Naive thymus-derived CD4-positive, alpha-beta T cell (primary cell): ENCODE results near the gene THSD4. TPM values are rescaled to one million over a fixed set of nuclear protein-coding genes. Genes with fewer than 3 reads are reported as not detected.

ENCODE experiments used
- ATAC-seq: fragments of 150-1000 bp; cut with Tn5 transposase; 2 replicates; pipeline ENCODE4 v1.10.0; 2021; ENCODE audit warnings: mild to moderate bottlenecking, moderate library complexity
- CTCF ChIA-PET: fragments of 350-600 bp; sonication (Branson Sonifier 250); formaldehyde crosslinking; loops from one replicate; lab custom pipeline; 2021; ENCODE audit warnings: antibody characterized with exemption; lab: Charles Lee
- POLR2A ChIA-PET: fragments of 350-600 bp; sonication (Branson Sonifier 250); formaldehyde crosslinking; loops from one replicate; lab custom pipeline; 2021; ENCODE audit warnings: antibody characterized with exemption, inconsistent platforms; lab: Charles Lee
- DNase-seq, 9 donors: peaks; one replicate each; pipeline versions ENCODE4 v3.0.0 to v3.0.0-alpha.2; 2020 to 2022; ENCODE audit warnings: mixed read lengths in 1 of 9
- H3K27ac ChIP-seq: one replicate; pipeline ENCODE4 v1.7.0; 2013; ENCODE audit warnings: mild to moderate bottlenecking, low read depth, low read length, moderate library complexity
- H3K27me3 ChIP-seq, 2 donors: one replicate each; pipeline ENCODE4 v1.7.0; 2013; ENCODE audit warnings: low read length in 2 of 2, mild to moderate bottlenecking in 2 of 2, moderate library complexity in 2 of 2; ENCODE audit not compliant: control insufficient read depth in 2 of 2, insufficient read depth in 2 of 2
- H3K36me3 ChIP-seq, 3 experiments: 1 replicate in 2 of 3; 2 replicates in 1 of 3; pipeline ENCODE4 v1.7.0; 2013; ENCODE audit warnings: low read length in 3 of 3, mild to moderate bottlenecking in 3 of 3, moderate library complexity in 1 of 3; ENCODE audit not compliant: insufficient read depth in 3 of 3, control insufficient read depth in 2 of 3
- H3K4me1 ChIP-seq, 2 donors: one replicate each; pipeline ENCODE4 v1.7.0; 2013; ENCODE audit warnings: low read length in 2 of 2, mild to moderate bottlenecking in 2 of 2, moderate library complexity in 1 of 2; ENCODE audit not compliant: control insufficient read depth in 2 of 2, insufficient read depth in 2 of 2
- H3K4me3 ChIP-seq: 2 replicates; pipeline ENCODE4 v1.7.0; 2013; ENCODE audit warnings: mild to moderate bottlenecking, low read length
- H3K9me3 ChIP-seq, 3 experiments: 1 replicate in 2 of 3; 2 replicates in 1 of 3; pipeline ENCODE4 v1.7.0; 2013; ENCODE audit warnings: low read length in 3 of 3; ENCODE audit not compliant: control insufficient read depth in 2 of 3
- H3K27ac Mint-ChIP-seq, 9 donors: one replicate each; pipeline ENCODE4 v1.8.0; 2020 to 2022; ENCODE audit warnings: mixed read lengths in 9 of 9, mild to moderate bottlenecking in 8 of 9, moderate library complexity in 5 of 9, inconsistent platforms in 2 of 9
- H3K27me3 Mint-ChIP-seq, 5 donors: one replicate each; pipeline ENCODE4 v1.8.0; 2021 to 2022; ENCODE audit warnings: mixed read lengths in 5 of 5, mild to moderate bottlenecking in 1 of 5
- H3K36me3 Mint-ChIP-seq, 5 donors: one replicate each; pipeline ENCODE4 v1.8.0; 2020 to 2022; ENCODE audit warnings: mixed read lengths in 5 of 5, mild to moderate bottlenecking in 3 of 5, inconsistent platforms in 1 of 5
- H3K4me1 Mint-ChIP-seq, 7 donors: one replicate each; pipeline ENCODE4 v1.8.0; 2020 to 2022; ENCODE audit warnings: mixed read lengths in 7 of 7, mild to moderate bottlenecking in 3 of 7, inconsistent platforms in 1 of 7
- H3K4me3 Mint-ChIP-seq, 10 donors: one replicate each; pipeline ENCODE4 v1.8.0; 2020 to 2022; ENCODE audit warnings: mild to moderate bottlenecking in 10 of 10, mixed read lengths in 10 of 10, moderate library complexity in 6 of 10, inconsistent platforms in 2 of 10
- H3K9me3 Mint-ChIP-seq, 11 donors: one replicate each; pipeline ENCODE4 v1.8.0; 2020 to 2022; ENCODE audit warnings: mixed read lengths in 11 of 11, mild to moderate bottlenecking in 4 of 11, inconsistent platforms in 1 of 11, moderate library complexity in 1 of 11
- intact Hi-C, 2 donors: fragments of 100-400 bp; cut with micrococcal nuclease; formaldehyde crosslinking; loops; one replicate each; pipeline ENCODE4 v1.15.1; 2023
- polyA plus RNA-seq, 2 donors: library from polyadenylated mRNA; unstranded; fragments of 300-500 nt; fragmentation: Illumina TruSeq; gene quantifications; one replicate each; pipeline ENCODE4 v1.2.3, GENCODE V29; 2021
- total RNA-seq, 6 experiments: library from RNA in 5 of 6; stranded (reverse) in 5 of 6; gene quantifications; 1 replicate in 5 of 6; 2 replicates in 1 of 6; pipeline ENCODE4 v1.2.3 and lab custom pipeline; 2021 to 2026

The THSD4 gene
- total and polyA plus RNA-seq, 7 experiments from 2014 or later: not detected

GRCh38 chr15:71815301-71815700 lies 700.0 kb downstream of the THSD4 start:
- ChIA-PET CTCF (no interaction called here), POLR2A (no interaction called here)
- ATAC-seq: no peak
- Mint-ChIP-seq H3K27me3 (no peaks in the 10 kb centered on the region), H3K27ac (no peak overlapping the region), H3K4me3 (no peak overlapping the region), H3K36me3 (peaks cover 0 to 9% (median 3%) of the 10 kb centered on the region in 5 donors), H3K9me3 (peaks cover 0 to 31% (median 15%) of the 10 kb centered on the region in 11 donors), H3K4me1 (no peaks in the 10 kb centered on the region)
- no peaks in the 10 kb centered on the region for H3K4me1 ChIP-seq
- no peak for DNase-seq
- H3K27me3 ChIP-seq: no peaks in the 10 kb centered on the region
- no peak overlapping the region for H3K4me3 ChIP-seq
- H3K9me3 ChIP-seq: peaks cover 0 to 18% (median 0%) of the 10 kb centered on the region in 3 experiments
- no peak overlapping the region for H3K27ac ChIP-seq
- H3K36me3 ChIP-seq: no peaks in the 10 kb centered on the region
- intact Hi-C loops: no loop called here

GRCh38 chr15:71817351-71817750 lies 702.1 kb downstream of the THSD4 start:
- intact Hi-C loops: no loop called here

GRCh38 chr15:71820127-71820526 lies 704.9 kb downstream of the THSD4 start:
- H3K9me3 ChIP-seq: peaks cover 0 to 56% (median 0%) of the 10 kb centered on the region in 3 experiments
- Mint-ChIP-seq H3K4me1 (no peaks in the 10 kb centered on the region), H3K27ac (no peak overlapping the region), H3K9me3 (peaks cover 0 to 77% (median 42%) of the 10 kb centered on the region in 11 donors), H3K27me3 (no peaks in the 10 kb centered on the region), H3K36me3 (peaks cover 6 to 49% (median 39%) of the 10 kb centered on the region in 5 donors), H3K4me3 (no peak overlapping the region)
- ChIA-PET POLR2A (no interaction called here), CTCF (no interaction called here)
- H3K27ac ChIP-seq: no peak overlapping the region
- ATAC-seq: no peak
- H3K4me1 ChIP-seq: no peaks in the 10 kb centered on the region
- DNase-seq: no peak
- H3K4me3 ChIP-seq: no peak overlapping the region
- peaks cover 0 to 11% (median 0%) of the 10 kb centered on the region in 3 experiments for H3K36me3 ChIP-seq
- H3K27me3 ChIP-seq: no peaks in the 10 kb centered on the region
- intact Hi-C loops: no loop called here

More at GRCh38 chr15:71817351-71817750, 702.1 kb downstream of the THSD4 start:
- H3K27ac ChIP-seq: no peak overlapping the region
- H3K9me3 Mint-ChIP-seq: peaks cover 0 to 49% (median 24%) of the 10 kb centered on the region in 11 donors
- POLR2A ChIA-PET: no interaction called here
- H3K4me3 Mint-ChIP-seq: no peak overlapping the region
- H3K4me3 ChIP-seq: no peak overlapping the region
- CTCF ChIA-PET: no interaction called here
- no peak for DNase-seq
- ATAC-seq: no peak
- no peaks in the 10 kb centered on the region for H3K27me3 ChIP-seq
- peaks cover 0 to 4% (median 0%) of the 10 kb centered on the region in 3 experiments for H3K36me3 ChIP-seq
- H3K36me3 Mint-ChIP-seq: peaks cover 0 to 21% (median 12%) of the 10 kb centered on the region in 5 donors
- H3K4me1 Mint-ChIP-seq: no peaks in the 10 kb centered on the region
- H3K27me3 Mint-ChIP-seq: no peaks in the 10 kb centered on the region
- H3K27ac Mint-ChIP-seq: no peak overlapping the region
- H3K9me3 ChIP-seq: peaks cover 0 to 34% (median 0%) of the 10 kb centered on the region in 3 experiments
- H3K4me1 ChIP-seq: no peaks in the 10 kb centered on the region

GRCh38 chr15:71821547-71822129 lies 706.4 kb downstream of the THSD4 start:
- no peak overlapping the region for H3K4me3 ChIP-seq
- ChIA-PET POLR2A (no interaction called here), CTCF (no interaction called here)
- no peaks in the 10 kb centered on the region for H3K4me1 ChIP-seq
- intact Hi-C loops: no loop called here
- H3K4me1 Mint-ChIP-seq: no peaks in the 10 kb centered on the region
- no peaks in the 10 kb centered on the region for H3K27me3 ChIP-seq
- peaks cover 0 to 87% (median 42%) of the 10 kb centered on the region in 11 donors for H3K9me3 Mint-ChIP-seq
- H3K36me3 Mint-ChIP-seq: peaks cover 8 to 64% (median 54%) of the 10 kb centered on the region in 5 donors
- no peak overlapping the region for H3K27ac ChIP-seq
- DNase-seq: no peak
- H3K4me3 Mint-ChIP-seq: no peak overlapping the region
- H3K27me3 Mint-ChIP-seq: no peaks in the 10 kb centered on the region
- H3K27ac Mint-ChIP-seq: no peak overlapping the region
- ATAC-seq: no peak
- peaks cover 0 to 56% (median 0%) of the 10 kb centered on the region in 3 experiments for H3K9me3 ChIP-seq
- H3K36me3 ChIP-seq: peaks cover 0 to 23% (median 5%) of the 10 kb centered on the region in 3 experiments

- H3K27me3 ChIP-seq: no peaks in the 10 kb centered on the region
- ChIA-PET POLR2A (no interaction called here), CTCF (no interaction called here)
- no peak overlapping the region for H3K4me3 ChIP-seq
- H3K27ac ChIP-seq: no peak overlapping the region
- H3K9me3 ChIP-seq: peaks cover 0 to 56% (median 0%) of the 10 kb centered on the region in 3 experiments
- DNase-seq (no peak), ATAC-seq (no peak)
- H3K27me3 Mint-ChIP-seq: no peaks in the 10 kb centered on the region
- H3K4me3 Mint-ChIP-seq: no peak overlapping the region
- peaks cover 0 to 82% (median 42%) of the 10 kb centered on the region in 11 donors for H3K9me3 Mint-ChIP-seq
- H3K27ac Mint-ChIP-seq: no peak overlapping the region
- peaks cover 21 to 76% (median 68%) of the 10 kb centered on the region in 5 donors for H3K36me3 Mint-ChIP-seq
- no peaks in the 10 kb centered on the region for H3K4me1 Mint-ChIP-seq
- peaks cover 4 to 37% (median 12%) of the 10 kb centered on the region in 3 experiments for H3K36me3 ChIP-seq
- H3K4me1 ChIP-seq: no peaks in the 10 kb centered on the region
- intact Hi-C loops: no loop called here
Observed at GRCh38 chr15:71822890-71823630, 707.8 kb downstream of the THSD4 start.

- no peaks in the 10 kb centered on the region for H3K27me3 ChIP-seq
- peaks cover 4 to 42% (median 12%) of the 10 kb centered on the region in 3 experiments for H3K36me3 ChIP-seq
- H3K4me1 ChIP-seq: no peaks in the 10 kb centered on the region
- no peak overlapping the region for H3K4me3 Mint-ChIP-seq
- H3K27me3 Mint-ChIP-seq: no peaks in the 10 kb centered on the region
- CTCF ChIA-PET: no interaction called here
- no peak overlapping the region for H3K4me3 ChIP-seq
- H3K4me1 Mint-ChIP-seq: no peaks in the 10 kb centered on the region
- peaks cover 0 to 50% (median 0%) of the 10 kb centered on the region in 3 experiments for H3K9me3 ChIP-seq
- peaks cover 0 to 75% (median 38%) of the 10 kb centered on the region in 11 donors for H3K9me3 Mint-ChIP-seq
- no peak for ATAC-seq
- peaks cover 25 to 79% (median 76%) of the 10 kb centered on the region in 5 donors for H3K36me3 Mint-ChIP-seq
- POLR2A ChIA-PET: no interaction called here
- DNase-seq: no peak
- H3K27ac ChIP-seq: no peak overlapping the region
- no peak overlapping the region for H3K27ac Mint-ChIP-seq
- intact Hi-C loops: no loop called here
Observed at GRCh38 chr15:71823801-71824200, 708.5 kb downstream of the THSD4 start.
